Thymus (tissue), 11 donors: ENCODE results near the gene CCM2. TPM values are rescaled to one million over a fixed set of nuclear protein-coding genes. Genes with fewer than 3 reads are reported as not detected.

ENCODE experiments used
- DNase-seq, 9 donors: peaks; one replicate each; pipeline ENCODE4 v3.0.0-alpha.2; 2013; ENCODE audit warnings: low spot score in 9 of 9, low read depth in 6 of 9, missing footprints in 1 of 9
- H3K27ac ChIP-seq, 2 donors: one replicate each; pipeline ENCODE4 v1.5.1; 2013; ENCODE audit warnings: control low read depth in 1 of 2, low read depth in 1 of 2, low read length in 1 of 2, mild to moderate bottlenecking in 1 of 2, moderate library complexity in 1 of 2
- H3K27me3 ChIP-seq, 2 donors: one replicate each; pipeline ENCODE4 v1.5.1; 2013; ENCODE audit warnings: low read length in 1 of 2; ENCODE audit not compliant: control insufficient read depth in 2 of 2, insufficient read depth in 1 of 2
- H3K36me3 ChIP-seq, 2 donors: one replicate each; pipeline ENCODE4 v1.5.1; 2013; ENCODE audit warnings: low read length in 1 of 2, mild to moderate bottlenecking in 1 of 2, moderate library complexity in 1 of 2; ENCODE audit not compliant: control insufficient read depth in 2 of 2, insufficient read depth in 2 of 2
- H3K4me1 ChIP-seq, 2 donors: one replicate each; pipeline ENCODE4 v1.5.1; 2013; ENCODE audit warnings: low read length in 2 of 2; ENCODE audit not compliant: control insufficient read depth in 2 of 2, insufficient read depth in 2 of 2
- H3K4me3 ChIP-seq, 2 donors: one replicate each; pipeline ENCODE4 v1.5.1; 2013; ENCODE audit warnings: low read length in 2 of 2, control low read depth in 1 of 2, mild to moderate bottlenecking in 1 of 2
- H3K9me3 ChIP-seq, 2 donors: one replicate each; pipeline ENCODE4 v1.5.1; 2013; ENCODE audit warnings: low read length in 1 of 2, mild to moderate bottlenecking in 1 of 2; ENCODE audit not compliant: control insufficient read depth in 2 of 2, insufficient read depth in 1 of 2
- WGBS: extraction: QIAGEN DNeasy Blood & Tissue Kit; methylation state at CpG from one replicate; pipeline ENCODE4 v1.1.7; 2013; 5-methylcytosine and 5-hydroxymethylcytosine counted together
- polyA plus RNA-seq: library from polyadenylated mRNA; stranded (reverse); fragments of 200-250 nt; gene quantifications from one replicate; pipeline ENCODE4 v1.2.3, GENCODE V29; 2013
- total RNA-seq: library from RNA; stranded (reverse); fragments of 120-200 nt; gene quantifications from one replicate; pipeline ENCODE4 v1.2.4, GENCODE V29; 2013
- donor health status: healthy.

CCM2 gene
- total and polyA plus RNA-seq, 2 donors = 69.3 to 114 TPM

- Histone ChIP-seq H3K9me3 (no peaks in the 10 kb centered on the region), H3K4me3 (no peak overlapping the region), H3K4me1 (no peaks in the 10 kb centered on the region), H3K27ac (no peak overlapping the region), H3K27me3 (peaks cover 0 to 2% of the 10 kb centered on the region in 2 donors), H3K36me3 (no peaks in the 10 kb centered on the region)
- no peak for DNase-seq
- WGBS = 98% methylated on average over 3 of the region's 3 CpGs
These were observed 119.5 kb downstream of the CCM2 start for GRCh38 chr7:45119550-45119949.

- Histone ChIP-seq H3K4me1 (no peaks in the 10 kb centered on the region), H3K27me3 (no peaks in the 10 kb centered on the region), H3K9me3 (no peaks in the 10 kb centered on the region), H3K4me3 (no peak overlapping the region), H3K27ac (no peak overlapping the region), H3K36me3 (no peaks in the 10 kb centered on the region)
- no peak for DNase-seq
- 88% methylated on average over 16 of the region's 16 CpGs for WGBS
These were observed 123.2 kb downstream of the CCM2 start for GRCh38 chr7:45122975-45123860.

GRCh38 chr7:45123913-45124710 lies 124.1 kb downstream of the CCM2 start:
- Histone ChIP-seq H3K36me3 (no peaks in the 10 kb centered on the region), H3K27ac (no peak overlapping the region), H3K4me3 (no peak overlapping the region), H3K9me3 (no peaks in the 10 kb centered on the region), H3K27me3 (no peaks in the 10 kb centered on the region), H3K4me1 (no peaks in the 10 kb centered on the region)
- no peak for DNase-seq
- WGBS = 92% methylated on average over 12 of the region's 12 CpGs

- no peak for DNase-seq
- Histone ChIP-seq H3K9me3 (no peaks in the 10 kb centered on the region), H3K4me3 (no peak overlapping the region), H3K36me3 (no peaks in the 10 kb centered on the region), H3K27ac (no peak overlapping the region), H3K27me3 (no peaks in the 10 kb centered on the region), H3K4me1 (no peaks in the 10 kb centered on the region)
- WGBS = 94% methylated on average over 11 of the region's 11 CpGs
These were observed 125.3 kb downstream of the CCM2 start for GRCh38 chr7:45125193-45125904.

Other genes starting within 250 kb of the CCM2 start
- 3,565 TPM for gene PPIA, start 203.5 kb upstream of the CCM2 start, total RNA-seq
- 2,685 TPM for gene PPIA, start 203.5 kb upstream of the CCM2 start, polyA plus RNA-seq
- gene H2AZ2, start 152.1 kb upstream of the CCM2 start, total RNA-seq = 243 TPM
- 198 TPM for gene H2AZ2, start 152.1 kb upstream of the CCM2 start, polyA plus RNA-seq
- gene PURB, start 114.7 kb upstream of the CCM2 start, total RNA-seq = 8.0 TPM
- gene PURB, start 114.7 kb upstream of the CCM2 start, polyA plus RNA-seq = 16.5 TPM
- gene MYO1G, start 21.2 kb upstream of the CCM2 start, total RNA-seq = 47.0 TPM
- 56.2 TPM for gene MYO1G, start 21.2 kb upstream of the CCM2 start, polyA plus RNA-seq
- 0.14 TPM for gene NACAD, start 88.8 kb downstream of the CCM2 start, total RNA-seq
- gene NACAD, start 88.8 kb downstream of the CCM2 start, polyA plus RNA-seq = 0.94 TPM
- gene TBRG4, start 111.5 kb downstream of the CCM2 start, total RNA-seq = 57.7 TPM
- 54.2 TPM for gene TBRG4, start 111.5 kb downstream of the CCM2 start, polyA plus RNA-seq
- gene RAMP3, start 157.6 kb downstream of the CCM2 start, total RNA-seq = 5.2 TPM
- 23.8 TPM for gene RAMP3, start 157.6 kb downstream of the CCM2 start, polyA plus RNA-seq